Tibial nerve (tissue), 4 donors: ENCODE measurements around the gene METRNL. TPM values are rescaled to one million over a fixed set of nuclear protein-coding genes. Genes with fewer than 3 reads are reported as not detected.

Source experiments
- DNase-seq, 2 donors: peaks; one replicate each; pipeline ENCODE4 v3.0.0-alpha.2; 2019; ENCODE audit warnings: low spot score in 2 of 2
- H3K27ac ChIP-seq, 4 donors: fragments of 200-600 bp; sonication (generic) in 3 of 4; one replicate each; pipeline ENCODE4 v1.5.1; 2017 to 2019; ENCODE audit warnings: mild to moderate bottlenecking in 1 of 4
- H3K27me3 ChIP-seq, 2 donors: fragments of 200-600 bp; sonication (generic) in 1 of 2; one replicate each; pipeline versions ENCODE4 v1.5.1 to v1.6.0; 2017 to 2019
- H3K36me3 ChIP-seq, 3 donors: fragments of 200-600 bp; sonication (generic); one replicate each; pipeline ENCODE4 v1.5.1; 2018 to 2019
- H3K4me1 ChIP-seq, 4 donors: fragments of 200-600 bp; sonication (generic) in 3 of 4; one replicate each; pipeline ENCODE4 v1.5.1; 2017 to 2019
- H3K4me3 ChIP-seq, 4 donors: fragments of 200-600 bp; sonication (generic) in 3 of 4; one replicate each; pipeline ENCODE4 v1.5.1; 2017 to 2019; ENCODE audit warnings: mild to moderate bottlenecking in 1 of 4, moderate library complexity in 1 of 4
- H3K9me3 ChIP-seq, 4 donors: fragments of 200-600 bp; sonication (generic) in 3 of 4; one replicate each; pipeline ENCODE4 v1.5.1; 2017 to 2019
- CTCF ChIP-seq, 5 experiments: fragments of 200-600 bp in 3 of 5; fragments of 450-650 bp in 2 of 5; sonication (generic) in 3 of 5; IDR thresholded peaks; one replicate each; pipeline ENCODE4 v1.5.1; 2016 to 2019; ENCODE audit warnings: antibody characterized with exemption in 5 of 5, mild to moderate bottlenecking in 3 of 5, moderate library complexity in 2 of 5
- EP300 ChIP-seq, 2 donors: sonication (generic); formaldehyde crosslinking; IDR thresholded peaks; one replicate each; pipeline ENCODE4 v1.6.1; 2017; ENCODE audit warnings: antibody characterized with exemption in 2 of 2, mild to moderate bottlenecking in 1 of 2
- POLR2A ChIP-seq, 2 donors: fragments of 450-650 bp; IDR thresholded peaks; one replicate each; pipeline ENCODE4 v1.6.1; 2017; ENCODE audit warnings: antibody characterized with exemption in 2 of 2, mild to moderate bottlenecking in 2 of 2, moderate library complexity in 2 of 2
- WGBS, 2 donors: methylation state at CpG; one replicate each; pipeline ENCODE4 v1.1.5; 2018; 5-methylcytosine and 5-hydroxymethylcytosine counted together
- total RNA-seq, 4 donors: library from RNA; depleted of rRNA; stranded (reverse); fragments of >200 nt; gene quantifications; one replicate each; pipeline ENCODE4 v1.1.0, GENCODE V29; 2016

The METRNL gene
- total RNA-seq, 4 donors from 2014 or later, result 112 to 162 (median 147) TPM

- H3K36me3 ChIP-seq, result no peaks in the 10 kb centered on the region
- H3K27me3 ChIP-seq, result no peaks in the 10 kb centered on the region
- peaks cover 0 to 8% (median 0%) of the 10 kb centered on the region in 4 donors for H3K4me1 ChIP-seq
- 77% methylated on average over 29 to 32 of the region's 32 CpGs for WGBS, 2 donors
- no peak overlapping the region for H3K27ac ChIP-seq
- no peak overlapping the region for H3K4me3 ChIP-seq
- H3K9me3 ChIP-seq, result no peaks in the 10 kb centered on the region
- TF ChIP-seq POLR2A (IDR thresholded peaks at IDR 0.05), result no peak
- no peak for TF ChIP-seq EP300 (IDR thresholded peaks at IDR 0.05)
- no peak for TF ChIP-seq CTCF (IDR thresholded peaks at IDR 0.05)
- DNase-seq, result no peak
Measured at GRCh38 chr17:83128306-83129240, 49.2 kb downstream of the METRNL start.

- H3K27ac ChIP-seq, result no peak overlapping the region
- H3K27me3 ChIP-seq, result no peaks in the 10 kb centered on the region
- WGBS, 2 donors, result 80 to 92% methylated on average over 12 of the region's 12 CpGs
- H3K4me3 ChIP-seq, result no peak overlapping the region
- no peak for DNase-seq
- no peaks in the 10 kb centered on the region for H3K9me3 ChIP-seq
- H3K36me3 ChIP-seq, result no peaks in the 10 kb centered on the region
- H3K4me1 ChIP-seq, result peaks cover 0 to 8% (median 0%) of the 10 kb centered on the region in 4 donors
- TF ChIP-seq POLR2A (IDR thresholded peaks at IDR 0.05) (no peak), EP300 (IDR thresholded peaks at IDR 0.05) (no peak), CTCF (IDR thresholded peaks at IDR 0.05) (no peak)
Measured at GRCh38 chr17:83129676-83130075, 50.3 kb downstream of the METRNL start.

GRCh38 chr17:83131401-83132011 lies 52.1 kb downstream of the METRNL start:
- H3K27me3 ChIP-seq, result no peaks in the 10 kb centered on the region
- TF ChIP-seq POLR2A (IDR thresholded peaks at IDR 0.05) (no peak), CTCF (IDR thresholded peaks at IDR 0.05) (no peak), EP300 (IDR thresholded peaks at IDR 0.05) (no peak)
- no peak for DNase-seq
- H3K4me1 ChIP-seq, result peaks cover 0 to 8% (median 0%) of the 10 kb centered on the region in 4 donors
- H3K27ac ChIP-seq, result no peak overlapping the region
- WGBS, 2 donors, result 96% methylated on average over 13 to 14 of the region's 14 CpGs
- H3K36me3 ChIP-seq, result no peaks in the 10 kb centered on the region
- H3K9me3 ChIP-seq, result no peaks in the 10 kb centered on the region
- no peak overlapping the region for H3K4me3 ChIP-seq

- no peaks in the 10 kb centered on the region for H3K9me3 ChIP-seq
- peaks cover 0 to 8% (median 0%) of the 10 kb centered on the region in 4 donors for H3K4me1 ChIP-seq
- no peak overlapping the region for H3K27ac ChIP-seq
- 88 to 91% methylated on average over 21 of the region's 21 CpGs for WGBS, 2 donors
- no peaks in the 10 kb centered on the region for H3K27me3 ChIP-seq
- H3K36me3 ChIP-seq, result no peaks in the 10 kb centered on the region
- H3K4me3 ChIP-seq, result no peak overlapping the region
- no peak for DNase-seq
- TF ChIP-seq EP300 (IDR thresholded peaks at IDR 0.05) (no peak), POLR2A (IDR thresholded peaks at IDR 0.05) (no peak), CTCF (IDR thresholded peaks at IDR 0.05) (no peak)
Measured at GRCh38 chr17:83132251-83133081, 53.1 kb downstream of the METRNL start.
